Measurements from ENCODE around the gene CADM1. TPM values are rescaled to one million over a fixed set of nuclear protein-coding genes. Genes with fewer than 3 reads are reported as not detected.

CADM1 gene
- polyA plus RNA-seq, 2 donors = 1.9 to 3.8 TPM

GRCh38 chr11:115169251-115169650 lies 335.0 kb downstream of the CADM1 start:
- no peak overlapping the region for H3K27ac ChIP-seq (ENCODE audit: low read depth in 2 of 2, low read length in 1 of 2)
- no peaks in the 10 kb centered on the region for H3K9me3 ChIP-seq (ENCODE audit: control insufficient read depth in 2 of 2, insufficient read depth in 1 of 2, low read depth in 1 of 2, low read length in 1 of 2)
- H3K27me3 ChIP-seq (ENCODE audit: control insufficient read depth in 1 of 2, insufficient read depth in 2 of 2, low read length in 2 of 2) = no peaks in the 10 kb centered on the region
- no peaks in the 10 kb centered on the region for H3K4me1 ChIP-seq (ENCODE audit: control insufficient read depth in 2 of 2, insufficient read depth in 2 of 2, low read length in 1 of 2)
- no peaks in the 10 kb centered on the region for H3K36me3 ChIP-seq (ENCODE audit: control insufficient read depth in 2 of 2, insufficient read depth in 2 of 2, low read length in 1 of 2)
- no peak overlapping the region for H3K4me3 ChIP-seq (ENCODE audit: low read depth in 1 of 2, low read length in 2 of 2)
- WGBS, 2 donors = 67 to 71% methylated on average over 4 of the region's 4 CpGs

DNA sequence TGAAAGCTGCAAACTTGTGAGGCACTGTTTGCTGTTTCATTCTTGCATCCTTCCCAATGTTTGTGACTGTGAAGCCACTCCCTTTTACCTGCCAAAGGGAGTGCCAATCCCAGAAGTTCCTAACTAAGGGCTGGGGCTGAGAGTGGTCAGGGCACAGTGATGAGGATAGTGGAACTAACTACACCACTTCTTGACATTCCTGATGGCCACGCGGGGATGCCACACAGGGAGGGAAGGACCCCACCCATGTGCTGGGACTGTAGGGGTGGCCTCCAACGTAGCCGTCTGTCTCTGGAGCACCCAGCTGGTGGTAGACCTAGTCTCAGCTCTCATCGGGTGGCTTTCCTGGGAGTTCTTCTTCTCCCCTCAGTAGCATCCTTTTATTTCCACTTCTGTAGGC lies 335.5 kb downstream of the CADM1 start:
- Histone ChIP-seq H3K36me3 (ENCODE audit: control insufficient read depth in 2 of 2, insufficient read depth in 2 of 2, low read length in 1 of 2) (no peaks in the 10 kb centered on the region), H3K27ac (ENCODE audit: low read depth in 2 of 2, low read length in 1 of 2) (no peak overlapping the region)
- 76 to 80% methylated on average over 5 of the region's 5 CpGs for WGBS, 2 donors

DNA sequence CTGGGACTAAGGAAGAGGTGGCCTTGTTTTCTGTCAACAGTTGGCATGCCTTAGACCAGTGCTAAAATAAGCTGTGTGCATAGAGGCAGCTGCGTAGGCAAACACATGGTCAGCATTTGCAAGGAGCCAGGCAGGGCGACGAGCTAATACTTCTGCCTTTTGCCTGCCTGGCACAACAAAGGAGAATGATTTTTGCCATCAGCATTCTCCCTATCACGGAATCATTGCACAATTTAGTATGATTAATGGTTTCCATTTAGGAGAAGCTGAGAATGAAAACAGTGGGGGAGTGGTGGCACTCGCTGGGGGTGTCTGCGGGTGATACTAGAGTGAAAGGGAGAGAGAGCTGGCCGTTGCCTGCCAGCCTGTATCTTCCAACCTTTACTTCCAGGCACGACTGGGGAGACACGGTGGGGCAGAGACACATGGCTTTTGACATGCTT lies 336.0 kb downstream of the CADM1 start:
- H3K27ac ChIP-seq (ENCODE audit: low read depth in 2 of 2, low read length in 1 of 2) = no peak overlapping the region
- H3K4me1 ChIP-seq (ENCODE audit: control insufficient read depth in 2 of 2, insufficient read depth in 2 of 2, low read length in 1 of 2) = no peaks in the 10 kb centered on the region
- no peak overlapping the region for H3K4me3 ChIP-seq (ENCODE audit: low read depth in 1 of 2, low read length in 2 of 2)
- 40 to 53% methylated on average over 9 of the region's 9 CpGs for WGBS, 2 donors
- H3K36me3 ChIP-seq (ENCODE audit: control insufficient read depth in 2 of 2, insufficient read depth in 2 of 2, low read length in 1 of 2) = no peaks in the 10 kb centered on the region
- no peaks in the 10 kb centered on the region for H3K9me3 ChIP-seq (ENCODE audit: control insufficient read depth in 2 of 2, insufficient read depth in 1 of 2, low read depth in 1 of 2, low read length in 1 of 2)
- H3K27me3 ChIP-seq (ENCODE audit: control insufficient read depth in 1 of 2, insufficient read depth in 2 of 2, low read length in 2 of 2) = no peaks in the 10 kb centered on the region

More for the DNA sequence above, 335.5 kb downstream of the CADM1 start:
- no peaks in the 10 kb centered on the region for H3K9me3 ChIP-seq (ENCODE audit: control insufficient read depth in 2 of 2, insufficient read depth in 1 of 2, low read depth in 1 of 2, low read length in 1 of 2)
- no peaks in the 10 kb centered on the region for H3K27me3 ChIP-seq (ENCODE audit: control insufficient read depth in 1 of 2, insufficient read depth in 2 of 2, low read length in 2 of 2)
- no peaks in the 10 kb centered on the region for H3K4me1 ChIP-seq (ENCODE audit: control insufficient read depth in 2 of 2, insufficient read depth in 2 of 2, low read length in 1 of 2)
- H3K4me3 ChIP-seq (ENCODE audit: low read depth in 1 of 2, low read length in 2 of 2) = no peak overlapping the region

DNA sequence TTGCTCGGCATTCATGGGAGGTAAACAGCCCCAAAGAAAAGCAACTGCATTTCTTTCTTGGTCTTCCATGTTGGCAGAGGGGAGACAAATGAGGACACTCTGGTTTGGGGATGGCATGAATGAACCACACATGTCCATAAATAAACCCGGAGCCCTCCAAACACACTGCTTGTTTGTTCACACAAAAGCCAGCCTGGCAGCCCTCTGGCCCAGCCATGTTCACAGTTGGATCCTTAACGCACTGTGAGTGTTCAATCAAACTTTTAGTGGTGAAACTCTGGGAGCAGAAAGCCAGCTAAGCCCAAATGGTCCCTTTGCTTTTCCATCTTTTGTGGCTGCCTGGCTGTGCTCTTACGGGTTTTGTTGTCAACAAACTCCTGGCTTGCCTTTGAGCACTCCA lies 336.8 kb downstream of the CADM1 start:
- no peak overlapping the region for H3K27ac ChIP-seq (ENCODE audit: low read depth in 2 of 2, low read length in 1 of 2)
- no peak overlapping the region for H3K4me3 ChIP-seq (ENCODE audit: low read depth in 1 of 2, low read length in 2 of 2)
- no peaks in the 10 kb centered on the region for H3K4me1 ChIP-seq (ENCODE audit: control insufficient read depth in 2 of 2, insufficient read depth in 2 of 2, low read length in 1 of 2)
- H3K9me3 ChIP-seq (ENCODE audit: control insufficient read depth in 2 of 2, insufficient read depth in 1 of 2, low read depth in 1 of 2, low read length in 1 of 2) = no peaks in the 10 kb centered on the region
- H3K36me3 ChIP-seq (ENCODE audit: control insufficient read depth in 2 of 2, insufficient read depth in 2 of 2, low read length in 1 of 2) = no peaks in the 10 kb centered on the region
- WGBS, 2 donors = 78% methylated on average over 4 of the region's 4 CpGs
- no peaks in the 10 kb centered on the region for H3K27me3 ChIP-seq (ENCODE audit: control insufficient read depth in 1 of 2, insufficient read depth in 2 of 2, low read length in 2 of 2)

GRCh38 chr11:115166820-115167219 lies 337.4 kb downstream of the CADM1 start:
- Histone ChIP-seq H3K27me3 (ENCODE audit: control insufficient read depth in 1 of 2, insufficient read depth in 2 of 2, low read length in 2 of 2) (no peaks in the 10 kb centered on the region), H3K4me1 (ENCODE audit: control insufficient read depth in 2 of 2, insufficient read depth in 2 of 2, low read length in 1 of 2) (no peaks in the 10 kb centered on the region), H3K4me3 (ENCODE audit: low read depth in 1 of 2, low read length in 2 of 2) (no peak overlapping the region), H3K9me3 (ENCODE audit: control insufficient read depth in 2 of 2, insufficient read depth in 1 of 2, low read depth in 1 of 2, low read length in 1 of 2) (no peaks in the 10 kb centered on the region), H3K27ac (ENCODE audit: low read depth in 2 of 2, low read length in 1 of 2) (no peak overlapping the region), H3K36me3 (ENCODE audit: control insufficient read depth in 2 of 2, insufficient read depth in 2 of 2, low read length in 1 of 2) (no peaks in the 10 kb centered on the region)
- 69 to 70% methylated on average over 6 of the region's 6 CpGs for WGBS, 2 donors

- Histone ChIP-seq H3K27ac (ENCODE audit: low read depth in 2 of 2, low read length in 1 of 2) (no peak overlapping the region), H3K36me3 (ENCODE audit: control insufficient read depth in 2 of 2, insufficient read depth in 2 of 2, low read length in 1 of 2) (no peaks in the 10 kb centered on the region), H3K4me1 (ENCODE audit: control insufficient read depth in 2 of 2, insufficient read depth in 2 of 2, low read length in 1 of 2) (no peaks in the 10 kb centered on the region), H3K27me3 (ENCODE audit: control insufficient read depth in 1 of 2, insufficient read depth in 2 of 2, low read length in 2 of 2) (no peaks in the 10 kb centered on the region), H3K9me3 (ENCODE audit: control insufficient read depth in 2 of 2, insufficient read depth in 1 of 2, low read depth in 1 of 2, low read length in 1 of 2) (no peaks in the 10 kb centered on the region), H3K4me3 (ENCODE audit: low read depth in 1 of 2, low read length in 2 of 2) (no peak overlapping the region)
- WGBS, 2 donors = 61 to 64% methylated on average over 6 of the region's 6 CpGs
Measured at GRCh38 chr11:115164774-115165173, 339.4 kb downstream of the CADM1 start.

- Histone ChIP-seq H3K4me3 (ENCODE audit: low read depth in 1 of 2, low read length in 2 of 2) (no peak overlapping the region), H3K27ac (ENCODE audit: low read depth in 2 of 2, low read length in 1 of 2) (no peak overlapping the region), H3K27me3 (ENCODE audit: control insufficient read depth in 1 of 2, insufficient read depth in 2 of 2, low read length in 2 of 2) (no peaks in the 10 kb centered on the region), H3K36me3 (ENCODE audit: control insufficient read depth in 2 of 2, insufficient read depth in 2 of 2, low read length in 1 of 2) (no peaks in the 10 kb centered on the region), H3K4me1 (ENCODE audit: control insufficient read depth in 2 of 2, insufficient read depth in 2 of 2, low read length in 1 of 2) (no peaks in the 10 kb centered on the region), H3K9me3 (ENCODE audit: control insufficient read depth in 2 of 2, insufficient read depth in 1 of 2, low read depth in 1 of 2, low read length in 1 of 2) (no peaks in the 10 kb centered on the region)
- WGBS, 2 donors = 52 to 63% methylated on average over 2 of the region's 2 CpGs
Measured at GRCh38 chr11:115162919-115163318, 341.3 kb downstream of the CADM1 start.

- Histone ChIP-seq H3K36me3 (ENCODE audit: control insufficient read depth in 2 of 2, insufficient read depth in 2 of 2, low read length in 1 of 2) (no peaks in the 10 kb centered on the region), H3K9me3 (ENCODE audit: control insufficient read depth in 2 of 2, insufficient read depth in 1 of 2, low read depth in 1 of 2, low read length in 1 of 2) (no peaks in the 10 kb centered on the region), H3K27ac (ENCODE audit: low read depth in 2 of 2, low read length in 1 of 2) (no peak overlapping the region), H3K27me3 (ENCODE audit: control insufficient read depth in 1 of 2, insufficient read depth in 2 of 2, low read length in 2 of 2) (no peaks in the 10 kb centered on the region), H3K4me3 (ENCODE audit: low read depth in 1 of 2, low read length in 2 of 2) (no peak overlapping the region), H3K4me1 (ENCODE audit: control insufficient read depth in 2 of 2, insufficient read depth in 2 of 2, low read length in 1 of 2) (no peaks in the 10 kb centered on the region)
- WGBS, 2 donors = 82 to 86% methylated on average over 2 of the region's 2 CpGs
Measured at GRCh38 chr11:115161876-115162275, 342.3 kb downstream of the CADM1 start.

DNA sequence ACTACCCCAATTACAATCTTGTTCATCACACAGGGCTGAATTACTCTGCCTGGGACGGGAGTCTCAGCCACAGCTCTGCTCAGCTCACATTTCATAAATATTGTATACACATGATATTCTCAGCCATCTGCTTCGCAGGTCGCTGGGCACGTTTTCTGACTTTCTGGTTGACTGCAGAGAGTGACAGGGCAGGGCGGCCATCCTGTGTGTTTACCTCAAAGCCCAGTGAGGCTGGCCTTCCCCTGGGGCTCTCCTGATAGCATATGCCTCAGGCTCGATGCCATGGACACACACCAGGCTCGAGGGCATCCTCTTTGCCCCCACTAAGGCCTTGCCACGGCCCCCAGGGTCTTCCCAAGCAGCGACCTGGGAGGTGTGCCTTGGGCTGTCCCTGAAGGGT lies 345.0 kb downstream of the CADM1 start:
- H3K36me3 ChIP-seq (ENCODE audit: control insufficient read depth in 2 of 2, insufficient read depth in 2 of 2, low read length in 1 of 2) = no peaks in the 10 kb centered on the region
- no peaks in the 10 kb centered on the region for H3K9me3 ChIP-seq (ENCODE audit: control insufficient read depth in 2 of 2, insufficient read depth in 1 of 2, low read depth in 1 of 2, low read length in 1 of 2)
- no peaks in the 10 kb centered on the region for H3K4me1 ChIP-seq (ENCODE audit: control insufficient read depth in 2 of 2, insufficient read depth in 2 of 2, low read length in 1 of 2)
- H3K27me3 ChIP-seq (ENCODE audit: control insufficient read depth in 1 of 2, insufficient read depth in 2 of 2, low read length in 2 of 2) = no peaks in the 10 kb centered on the region
- 49 to 57% methylated on average over 9 of the region's 9 CpGs for WGBS, 2 donors
- H3K4me3 ChIP-seq (ENCODE audit: low read depth in 1 of 2, low read length in 2 of 2) = no peak overlapping the region
- H3K27ac ChIP-seq (ENCODE audit: low read depth in 2 of 2, low read length in 1 of 2) = no peak overlapping the region

- H3K27me3 ChIP-seq (ENCODE audit: control insufficient read depth in 1 of 2, insufficient read depth in 2 of 2, low read length in 2 of 2) = no peaks in the 10 kb centered on the region
- no peak overlapping the region for H3K4me3 ChIP-seq (ENCODE audit: low read depth in 1 of 2, low read length in 2 of 2)
- no peaks in the 10 kb centered on the region for H3K4me1 ChIP-seq (ENCODE audit: control insufficient read depth in 2 of 2, insufficient read depth in 2 of 2, low read length in 1 of 2)
- H3K27ac ChIP-seq (ENCODE audit: low read depth in 2 of 2, low read length in 1 of 2) = no peak overlapping the region
- 77 to 82% methylated on average over 6 of the region's 6 CpGs for WGBS, 2 donors
- H3K36me3 ChIP-seq (ENCODE audit: control insufficient read depth in 2 of 2, insufficient read depth in 2 of 2, low read length in 1 of 2) = no peaks in the 10 kb centered on the region
- H3K9me3 ChIP-seq (ENCODE audit: control insufficient read depth in 2 of 2, insufficient read depth in 1 of 2, low read depth in 1 of 2, low read length in 1 of 2) = no peaks in the 10 kb centered on the region
Measured at GRCh38 chr11:115158053-115158452, 346.2 kb downstream of the CADM1 start.
